ENCODE measurements around the gene MYO9A.

- TF ChIP-seq CTCF (IDR thresholded peaks at IDR 0.05; ENCODE audit: insufficient read depth, low read length) (no peak), SPI1 (IDR thresholded peaks at IDR 0.05; ENCODE audit: borderline replicate concordance, low read depth) (no peak), GABPA (IDR thresholded peaks at IDR 0.05; ENCODE audit: low read depth) (no peak)
These were observed 336.0 kb downstream of the MYO9A start for GRCh38 chr15:71781965-71782265.
